ENCODE measurements around the gene LRRTM4. TPM values are rescaled to one million over a fixed set of nuclear protein-coding genes. Genes with fewer than 3 reads are reported as not detected.

The LRRTM4 gene
- total RNA-seq, 2 donors from 2014 or later = 7.0 to 21.1 TPM

DNA sequence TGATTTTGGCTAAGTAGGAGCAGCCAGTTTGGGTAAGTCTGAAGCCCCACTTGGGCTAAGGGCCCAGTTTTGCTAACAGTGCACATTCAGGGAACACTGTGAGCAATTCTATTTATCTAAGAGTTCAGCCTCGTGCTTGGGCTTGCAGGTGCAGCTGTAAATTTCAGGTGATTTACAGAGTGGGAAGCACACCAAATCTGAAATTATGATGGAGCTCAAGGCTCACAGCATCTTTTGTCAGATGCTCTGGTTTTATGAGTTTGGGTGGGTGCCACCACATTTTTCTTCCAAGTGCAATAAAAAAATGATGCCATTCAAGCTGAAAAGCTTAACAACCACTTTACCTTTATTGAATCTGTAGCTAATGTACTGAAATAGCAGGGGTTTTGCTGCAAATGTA lies 671.2 kb downstream of the LRRTM4 start:
- WGBS, 2 experiments (ENCODE audit: insufficient coverage in 1 of 2, insufficient read length in 1 of 2) = 97% methylated on average over 1 of the region's 1 CpG; no CpG with 5 or more reads in 1 of the 2 experiments
- no peak for DNase-seq
- no peak overlapping the region for H3K27ac Mint-ChIP-seq
- Histone ChIP-seq H3K4me3 (ENCODE audit: low read length) (no peak overlapping the region), H3K27me3 (ENCODE audit: control insufficient read depth, insufficient read depth, low read length, poor library complexity, severe bottlenecking) (no peaks in the 10 kb centered on the region), H3K9me3 (ENCODE audit: control insufficient read depth, low read length) (no peaks in the 10 kb centered on the region), H3K4me1 (ENCODE audit: control insufficient read depth, insufficient read depth, low read length) (no peaks in the 10 kb centered on the region), H3K9ac (ENCODE audit: extremely low read depth, low read length, poor library complexity, severe bottlenecking) (no peak overlapping the region), H3K27ac (ENCODE audit: low read depth, low read length) (no peak overlapping the region), H3K36me3 (ENCODE audit: control insufficient read depth, insufficient read depth, low read length) (no peaks in the 10 kb centered on the region)
- no peak overlapping the region for H3K4me3 Mint-ChIP-seq
- TF ChIP-seq, protein P1, sequence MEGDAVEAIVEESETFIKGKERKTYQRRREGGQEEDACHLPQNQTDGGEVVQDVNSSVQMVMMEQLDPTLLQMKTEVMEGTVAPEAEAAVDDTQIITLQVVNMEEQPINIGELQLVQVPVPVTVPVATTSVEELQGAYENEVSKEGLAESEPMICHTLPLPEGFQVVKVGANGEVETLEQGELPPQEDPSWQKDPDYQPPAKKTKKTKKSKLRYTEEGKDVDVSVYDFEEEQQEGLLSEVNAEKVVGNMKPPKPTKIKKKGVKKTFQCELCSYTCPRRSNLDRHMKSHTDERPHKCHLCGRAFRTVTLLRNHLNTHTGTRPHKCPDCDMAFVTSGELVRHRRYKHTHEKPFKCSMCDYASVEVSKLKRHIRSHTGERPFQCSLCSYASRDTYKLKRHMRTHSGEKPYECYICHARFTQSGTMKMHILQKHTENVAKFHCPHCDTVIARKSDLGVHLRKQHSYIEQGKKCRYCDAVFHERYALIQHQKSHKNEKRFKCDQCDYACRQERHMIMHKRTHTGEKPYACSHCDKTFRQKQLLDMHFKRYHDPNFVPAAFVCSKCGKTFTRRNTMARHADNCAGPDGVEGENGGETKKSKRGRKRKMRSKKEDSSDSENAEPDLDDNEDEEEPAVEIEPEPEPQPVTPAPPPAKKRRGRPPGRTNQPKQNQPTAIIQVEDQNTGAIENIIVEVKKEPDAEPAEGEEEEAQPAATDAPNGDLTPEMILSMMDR (conservative IDR thresholded peaks at IDR 0.05) = no peak
- H3K27me3 Mint-ChIP-seq (ENCODE audit: insufficient read depth) = no peaks in the 10 kb centered on the region
- H3K9me3 Mint-ChIP-seq = no peaks in the 10 kb centered on the region
- no peaks in the 10 kb centered on the region for H3K4me1 Mint-ChIP-seq
- H3K36me3 Mint-ChIP-seq (ENCODE audit: low read depth) = no peaks in the 10 kb centered on the region

DNA sequence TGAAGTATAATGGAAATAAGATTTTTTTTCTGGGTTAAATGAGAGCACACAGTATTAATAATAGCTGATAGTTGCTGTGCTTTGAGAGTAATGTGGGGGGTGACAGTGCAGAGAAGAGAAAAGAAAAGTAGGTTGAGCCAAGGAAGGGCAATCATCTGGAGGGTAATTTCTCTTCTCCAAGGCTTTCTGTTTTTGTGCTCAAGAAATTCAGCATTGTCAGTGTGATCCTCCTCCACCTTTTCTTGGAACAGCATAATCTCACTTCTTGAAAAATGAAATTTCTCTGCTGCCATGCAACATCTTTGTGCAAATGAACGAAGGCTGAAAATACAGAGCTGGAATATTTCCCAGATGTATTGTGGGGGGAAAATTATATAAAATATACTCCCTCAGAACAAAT lies 673.1 kb downstream of the LRRTM4 start:
- Mint-ChIP-seq H3K27me3 (ENCODE audit: insufficient read depth) (no peaks in the 10 kb centered on the region), H3K36me3 (ENCODE audit: low read depth) (no peaks in the 10 kb centered on the region), H3K27ac (no peak overlapping the region), H3K4me1 (no peaks in the 10 kb centered on the region), H3K4me3 (no peak overlapping the region), H3K9me3 (no peaks in the 10 kb centered on the region)
- Histone ChIP-seq H3K4me1 (ENCODE audit: control insufficient read depth, insufficient read depth, low read length) (no peaks in the 10 kb centered on the region), H3K9ac (ENCODE audit: extremely low read depth, low read length, poor library complexity, severe bottlenecking) (no peak overlapping the region), H3K27ac (ENCODE audit: low read depth, low read length) (no peak overlapping the region), H3K36me3 (ENCODE audit: control insufficient read depth, insufficient read depth, low read length) (no peaks in the 10 kb centered on the region), H3K4me3 (ENCODE audit: low read length) (no peak overlapping the region), H3K27me3 (ENCODE audit: control insufficient read depth, insufficient read depth, low read length, poor library complexity, severe bottlenecking) (no peaks in the 10 kb centered on the region), H3K9me3 (ENCODE audit: control insufficient read depth, low read length) (no peaks in the 10 kb centered on the region)
- no CpG with 5 or more reads among the region's 1 CpG for WGBS, 2 experiments (ENCODE audit: insufficient coverage in 1 of 2, insufficient read length in 1 of 2)
- TF ChIP-seq, protein P1 (conservative IDR thresholded peaks at IDR 0.05) = no peak
- DNase-seq = no peak

DNA sequence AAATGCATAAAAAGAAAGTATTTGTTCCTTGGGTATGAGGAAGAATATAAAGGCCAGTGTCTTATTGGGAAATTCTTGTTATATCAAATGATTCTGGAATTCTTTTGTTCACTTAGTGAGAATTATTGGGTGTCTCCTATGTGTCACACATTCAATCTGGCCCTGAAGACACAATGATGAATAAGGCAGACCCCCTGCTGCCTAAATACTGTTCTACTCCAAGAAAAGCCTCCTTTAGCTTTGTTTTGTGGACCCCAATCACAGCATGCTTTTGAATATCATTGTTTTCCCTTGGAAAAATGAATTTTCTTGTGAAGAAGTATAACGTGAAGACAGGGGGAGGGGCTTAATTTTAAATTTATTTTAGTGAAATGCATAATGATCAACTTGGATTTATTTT lies 682.4 kb downstream of the LRRTM4 start:
- 100% methylated on average over 1 of the region's 1 CpG; no CpG with 5 or more reads in 1 of the 2 experiments for WGBS, 2 experiments (ENCODE audit: insufficient coverage in 1 of 2, insufficient read length in 1 of 2)
- Histone ChIP-seq H3K4me1 (ENCODE audit: control insufficient read depth, insufficient read depth, low read length) (no peaks in the 10 kb centered on the region), H3K9ac (ENCODE audit: extremely low read depth, low read length, poor library complexity, severe bottlenecking) (no peak overlapping the region), H3K36me3 (ENCODE audit: control insufficient read depth, insufficient read depth, low read length) (no peaks in the 10 kb centered on the region), H3K4me3 (ENCODE audit: low read length) (no peak overlapping the region), H3K9me3 (ENCODE audit: control insufficient read depth, low read length) (no peaks in the 10 kb centered on the region), H3K27me3 (ENCODE audit: control insufficient read depth, insufficient read depth, low read length, poor library complexity, severe bottlenecking) (no peaks in the 10 kb centered on the region), H3K27ac (ENCODE audit: low read depth, low read length) (no peak overlapping the region)
- no peaks in the 10 kb centered on the region for H3K4me1 Mint-ChIP-seq
- DNase-seq = no peak
- no peak overlapping the region for H3K27ac Mint-ChIP-seq
- no peaks in the 10 kb centered on the region for H3K27me3 Mint-ChIP-seq (ENCODE audit: insufficient read depth)
- no peak overlapping the region for H3K4me3 Mint-ChIP-seq
- no peaks in the 10 kb centered on the region for H3K36me3 Mint-ChIP-seq (ENCODE audit: low read depth)
- H3K9me3 Mint-ChIP-seq = no peaks in the 10 kb centered on the region
- TF ChIP-seq, protein P1 (conservative IDR thresholded peaks at IDR 0.05) = no peak

All from endodermal cell (in vitro differentiated cells).